HG02642 (cell line): ENCODE measurements around the gene NGB.

ENCODE experiments used
- ATAC-seq: cut with Tn5 transposase; IDR thresholded peaks from one replicate; pipeline ENCODE4 v1.9.1; 2021; ENCODE audit warnings: mild to moderate bottlenecking; ENCODE audit not compliant: unreplicated experiment, poor library complexity

NGB gene

GRCh38 chr14:77239412-77239811 is 31.6 kb downstream of the NGB start:
- no peak for ATAC-seq

GRCh38 chr14:77238996-77239395 is 32.0 kb downstream of the NGB start:
- ATAC-seq, result no peak

- ATAC-seq, result no peak
These were observed 32.6 kb downstream of the NGB start for GRCh38 chr14:77238356-77238755.

- no peak for ATAC-seq
These were observed 34.2 kb downstream of the NGB start for GRCh38 chr14:77236814-77237213.

GRCh38 chr14:77231721-77232120 is 39.3 kb downstream of the NGB start:
- ATAC-seq, result no peak

GRCh38 chr14:77230914-77231313 is 40.1 kb downstream of the NGB start:
- ATAC-seq, result no peak

GRCh38 chr14:77228056-77228455 is 43.0 kb downstream of the NGB start:
- no peak for ATAC-seq

- ATAC-seq, result no peak
These were observed 45.0 kb downstream of the NGB start for GRCh38 chr14:77225892-77226557.

GRCh38 chr14:77225254-77225653 is 45.8 kb downstream of the NGB start:
- no peak for ATAC-seq

GRCh38 chr14:77224212-77224611 is 46.8 kb downstream of the NGB start:
- no peak for ATAC-seq

- no peak for ATAC-seq
These were observed 48.3 kb downstream of the NGB start for GRCh38 chr14:77222546-77223225.

- no peak for ATAC-seq
These were observed 49.6 kb downstream of the NGB start for GRCh38 chr14:77221241-77221871.

GRCh38 chr14:77220246-77221017 is 50.6 kb downstream of the NGB start:
- ATAC-seq, result no peak

- no peak for ATAC-seq
These were observed 51.4 kb downstream of the NGB start for GRCh38 chr14:77219591-77219990.

GRCh38 chr14:77217551-77217950 is 53.5 kb downstream of the NGB start:
- ATAC-seq, result no peak
